ENCODE measurements around the gene SKP1.

The SKP1 gene

DNA sequence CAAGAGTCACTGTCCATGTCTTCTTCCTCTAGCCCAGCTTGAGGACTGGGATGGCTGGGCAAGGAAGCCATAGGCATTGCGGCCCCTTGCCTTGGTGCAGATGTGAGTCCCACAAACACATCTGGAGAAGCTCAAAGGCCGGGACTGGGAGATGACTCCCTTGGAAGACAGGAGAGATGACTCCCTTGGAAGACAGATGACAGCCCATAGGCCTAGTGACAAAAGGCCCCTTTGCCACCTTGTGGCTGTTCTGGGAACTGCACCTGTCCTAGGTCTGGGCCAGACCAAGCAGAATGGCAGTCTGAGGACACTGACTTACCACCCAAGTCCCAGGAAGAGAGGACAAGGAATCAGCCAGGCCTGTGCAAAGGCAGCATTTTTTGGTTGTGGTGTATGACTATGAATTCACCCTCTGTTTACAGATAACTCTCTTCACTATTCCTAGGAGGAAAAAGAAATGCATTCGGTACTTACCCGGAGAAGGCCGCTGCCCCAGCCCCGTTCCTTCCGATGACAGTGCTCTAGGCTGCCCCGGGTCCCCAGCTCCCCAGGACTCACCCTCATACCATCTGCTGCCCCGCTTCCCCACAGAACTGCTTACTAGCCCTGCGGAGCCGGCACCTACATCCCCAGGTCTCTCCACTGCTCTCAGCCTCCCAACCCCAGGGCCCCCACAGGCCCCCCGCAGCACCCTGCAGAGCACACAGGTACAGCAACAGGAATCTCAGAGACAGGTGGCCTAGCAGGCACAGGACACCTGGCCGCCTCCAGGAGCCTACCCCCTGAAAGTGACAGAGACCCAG lies 30.8 kb downstream of the SKP1 start:
- intact Hi-C loops (cut with DNase I; ENCODE audit: low total_unique reads): loop anchor here (2.0 to 5.0 kb wide), 2 partner anchors 44 to 105 kb away; no protein-coding TSS in a partner anchor
- Histone ChIP-seq H3K9me3 (no peaks in the 10 kb centered on the region), H3K4me3 (no peak overlapping the region), H3K36me3 (peaks cover 15 to 83% (median 65%) of the 10 kb centered on the region in 3 donors), H3K27ac (no peak overlapping the region), H3K27me3 (no peaks in the 10 kb centered on the region), H3K4me1 (peaks cover 0 to 47% (median 0%) of the 10 kb centered on the region in 4 donors)
- peak; percentile 78 to 80 for DNase-seq
- peak; percentile 91 to 92 for TF ChIP-seq CTCF (IDR thresholded peaks at IDR 0.05)

DNA sequence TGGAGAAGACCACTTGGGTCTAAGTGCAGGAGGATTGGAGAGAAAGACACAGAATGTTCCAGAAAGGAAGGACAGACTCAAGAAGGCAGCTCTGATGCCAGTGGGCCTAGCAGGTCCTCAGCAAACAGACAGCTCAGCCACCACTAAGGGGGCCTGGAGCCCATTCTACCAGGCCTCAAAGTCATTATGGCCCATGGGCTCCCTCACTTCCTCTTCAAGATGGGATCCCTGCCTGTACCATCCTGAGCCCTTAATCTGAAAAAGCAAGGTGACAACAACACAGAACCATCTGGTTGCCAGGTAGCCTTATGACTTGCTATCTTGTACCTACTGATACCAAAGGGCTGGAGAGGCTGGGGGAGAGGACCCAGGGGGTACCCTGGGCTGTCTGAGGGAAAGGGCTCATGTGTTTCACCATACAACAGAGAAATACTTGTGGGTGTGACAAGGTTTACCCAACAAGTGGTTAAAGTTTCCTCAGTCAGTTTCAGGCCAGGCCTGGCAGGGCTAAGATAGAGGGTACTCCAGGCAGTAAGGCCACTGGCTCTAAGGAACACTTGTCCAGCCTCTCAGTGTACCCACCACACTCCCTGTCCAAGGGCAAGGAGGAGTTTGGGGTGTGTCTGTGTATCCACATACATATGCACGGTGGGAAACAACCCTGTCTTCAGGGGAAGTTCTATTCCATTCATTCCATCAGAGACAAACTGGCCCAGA lies 31.6 kb downstream of the SKP1 start:
- no peak for DNase-seq
- no peak overlapping the region for H3K4me3 ChIP-seq
- no peak overlapping the region for H3K27ac ChIP-seq
- H3K36me3 ChIP-seq: peaks cover 7 to 84% (median 59%) of the 10 kb centered on the region in 3 donors
- H3K9me3 ChIP-seq: no peaks in the 10 kb centered on the region
- H3K4me1 ChIP-seq: peaks cover 0 to 52% (median 0%) of the 10 kb centered on the region in 4 donors
- intact Hi-C loops (cut with DNase I; ENCODE audit: low total_unique reads): loop anchor here (2.0 to 5.0 kb wide), 2 partner anchors 43 to 104 kb away; no protein-coding TSS in a partner anchor
- H3K27me3 ChIP-seq: no peaks in the 10 kb centered on the region
- no peak for TF ChIP-seq CTCF (IDR thresholded peaks at IDR 0.05)

DNA sequence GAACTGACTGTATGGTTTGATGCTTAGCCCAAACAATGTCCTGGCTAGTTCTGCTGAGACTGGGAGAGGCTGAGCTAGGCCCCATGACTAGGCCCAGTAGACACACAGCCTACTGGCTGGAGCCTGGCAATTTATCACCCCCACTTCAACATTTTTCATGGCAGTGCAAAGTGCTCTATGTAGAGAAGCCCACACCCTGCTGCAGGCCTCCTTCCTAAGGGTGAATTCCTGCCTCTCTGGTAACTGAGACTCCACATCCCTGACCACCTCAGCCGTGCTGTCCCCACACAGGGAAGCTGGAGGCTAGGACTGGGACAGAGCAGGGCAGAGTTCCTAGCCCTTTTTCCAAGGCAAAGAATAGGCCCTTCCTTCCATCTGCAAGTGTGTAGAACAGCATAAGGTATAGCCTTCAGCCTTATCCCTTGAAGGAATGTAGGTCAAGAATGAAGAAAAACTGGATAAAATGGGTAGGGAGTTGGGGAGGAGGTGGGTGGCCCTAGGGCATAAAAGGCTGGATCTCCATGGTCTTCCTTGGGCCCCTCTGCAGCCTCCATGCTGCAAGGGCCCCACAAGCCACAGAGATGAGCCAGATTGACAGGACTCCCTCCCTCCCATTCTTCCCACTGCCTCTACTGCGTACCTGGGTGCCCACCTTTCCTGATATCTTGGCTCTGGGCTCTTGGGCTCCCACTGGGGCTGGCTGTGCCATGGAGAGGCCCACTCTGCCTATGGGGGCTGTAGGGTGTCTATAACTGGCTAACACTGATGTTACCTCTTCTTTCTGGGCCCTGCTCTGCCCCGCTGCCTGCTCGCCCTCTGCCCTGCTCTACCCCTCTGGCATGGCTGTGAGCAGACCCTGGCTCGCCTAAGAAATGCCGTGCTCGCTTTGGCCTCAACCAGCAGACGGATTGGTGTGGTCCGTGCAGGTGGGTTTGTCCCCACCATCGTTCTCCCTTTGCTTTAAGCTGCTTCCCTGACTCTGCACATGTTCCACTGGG lies 32.5 kb downstream of the SKP1 start:
- Histone ChIP-seq H3K36me3 (peaks cover 0 to 84% (median 58%) of the 10 kb centered on the region in 3 donors), H3K9me3 (no peaks in the 10 kb centered on the region), H3K27me3 (no peaks in the 10 kb centered on the region), H3K4me3 (no peak overlapping the region), H3K4me1 (peaks cover 0 to 46% (median 0%) of the 10 kb centered on the region in 4 donors), H3K27ac (no peak overlapping the region)
- DNase-seq: no peak
- no peak for TF ChIP-seq CTCF (IDR thresholded peaks at IDR 0.05)
- intact Hi-C loops (cut with DNase I; ENCODE audit: low total_unique reads): loop anchor here (2.0 kb wide), 1 partner anchor 103 kb away; no protein-coding TSS in a partner anchor

GRCh38 chr5:134143431-134143830 lies 33.3 kb downstream of the SKP1 start:
- intact Hi-C loops (cut with DNase I; ENCODE audit: low total_unique reads): no loop called here
- TF ChIP-seq CTCF (IDR thresholded peaks at IDR 0.05): no peak
- H3K4me3 ChIP-seq: no peak overlapping the region
- peaks cover 0 to 84% (median 52%) of the 10 kb centered on the region in 3 donors for H3K36me3 ChIP-seq
- no peaks in the 10 kb centered on the region for H3K27me3 ChIP-seq
- H3K27ac ChIP-seq: no peak overlapping the region
- peaks cover 0 to 43% (median 0%) of the 10 kb centered on the region in 4 donors for H3K4me1 ChIP-seq
- DNase-seq: no peak
- H3K9me3 ChIP-seq: no peaks in the 10 kb centered on the region

DNA sequence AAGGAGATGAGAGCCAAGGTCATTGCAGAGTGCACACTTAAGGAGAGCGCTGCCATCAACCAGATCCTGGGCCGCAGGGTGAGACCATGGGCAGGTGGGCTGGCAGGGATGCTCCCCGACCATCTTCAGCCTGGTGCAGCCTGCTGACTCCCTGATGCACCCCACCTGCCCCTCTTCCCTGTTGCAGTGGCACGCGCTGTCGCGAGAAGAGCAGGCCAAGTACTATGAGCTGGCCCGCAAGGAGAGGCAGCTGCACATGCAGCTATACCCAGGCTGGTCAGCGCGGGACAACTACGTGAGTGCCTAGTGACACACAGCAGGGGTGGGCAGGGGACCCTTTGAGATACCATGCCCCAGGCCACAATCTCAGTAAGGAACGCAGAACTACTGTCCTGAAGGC lies 33.9 kb downstream of the SKP1 start:
- H3K4me3 ChIP-seq: no peak overlapping the region
- peaks cover 0 to 85% (median 50%) of the 10 kb centered on the region in 3 donors for H3K36me3 ChIP-seq
- H3K9me3 ChIP-seq: no peaks in the 10 kb centered on the region
- no peak for TF ChIP-seq CTCF (IDR thresholded peaks at IDR 0.05)
- DNase-seq: peak in 1 of 2 donors; percentile 52
- no peak overlapping the region for H3K27ac ChIP-seq
- peaks cover 0 to 40% (median 0%) of the 10 kb centered on the region in 4 donors for H3K4me1 ChIP-seq
- no peaks in the 10 kb centered on the region for H3K27me3 ChIP-seq
- intact Hi-C loops (cut with DNase I; ENCODE audit: low total_unique reads): no loop called here
